GM12864 (cell line): ENCODE data around the gene BCL10.

Source experiments
- DNase-seq: peaks from one replicate; pipeline ENCODE4 v3.0.0-alpha.2; 2011; ENCODE audit warnings: low read depth
- H3K4me3 ChIP-seq: 2 replicates; pipeline ENCODE4 v1.5.1; 2011; ENCODE audit warnings: mild to moderate bottlenecking, low read depth, low read length, control low read depth
- CTCF ChIP-seq: IDR thresholded peaks from 2 replicates; pipeline ENCODE4 v1.5.1; 2011; ENCODE audit warnings: low read depth, mild to moderate bottlenecking, moderate library complexity, low read length, control low read depth, inconsistent platforms; ENCODE audit errors: missing control alignments

The BCL10 gene

GRCh38 chr1:85279458-85280080 is 3.1 kb upstream of the BCL10 start:
- no peak for TF ChIP-seq CTCF
- no peak overlapping the region for H3K4me3 ChIP-seq
- no peak for DNase-seq

- H3K4me3 ChIP-seq, result no peak overlapping the region
- DNase-seq, result peak; percentile 45
- no peak for TF ChIP-seq CTCF
Measured at GRCh38 chr1:85278853-85279314, 2.5 kb upstream of the BCL10 start.

GRCh38 chr1:85277802-85278201 is 1.4 kb upstream of the BCL10 start:
- no peak overlapping the region for H3K4me3 ChIP-seq
- no peak for TF ChIP-seq CTCF
- DNase-seq, result no peak

DNA sequence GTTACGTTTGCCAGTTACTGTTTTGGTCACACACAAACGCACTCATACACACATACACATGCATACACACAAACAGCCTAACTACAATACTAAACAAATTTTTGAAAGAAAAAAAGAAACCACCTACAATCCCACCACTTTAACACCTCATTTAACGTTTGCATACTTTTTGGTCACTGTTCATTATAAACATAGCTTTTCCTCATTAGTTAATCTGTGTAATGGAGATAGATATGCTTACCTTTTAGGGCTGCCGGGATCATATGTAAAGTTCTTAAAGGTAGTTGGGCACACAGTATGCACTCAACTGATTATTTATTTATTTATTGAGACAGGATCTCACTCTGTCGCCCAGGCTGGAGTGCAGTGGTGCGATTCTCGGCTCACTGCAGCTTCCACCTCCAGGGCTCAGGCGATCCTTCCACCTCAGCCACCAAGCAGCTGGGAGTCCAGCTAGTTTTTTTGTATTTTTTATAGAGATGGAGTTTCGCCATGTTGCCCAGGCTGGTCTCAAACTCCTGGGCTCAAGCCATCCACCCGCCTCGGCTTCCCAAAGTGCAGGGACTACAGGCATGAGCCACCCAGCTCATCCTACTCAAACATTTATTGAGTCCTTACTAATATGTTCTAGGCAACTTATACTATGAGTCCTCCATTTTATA is 677 bp upstream of the BCL10 start:
- peak overlapping the region; percentile 75 for H3K4me3 ChIP-seq
- TF ChIP-seq CTCF, result no peak
- no peak for DNase-seq

GRCh38 chr1:85275701-85276214 is 674 bp downstream of the BCL10 start:
- peak; percentile 36 for DNase-seq
- no peak for TF ChIP-seq CTCF
- H3K4me3 ChIP-seq, result peak overlapping the region; percentile 75

- no peak for DNase-seq
- TF ChIP-seq CTCF, result no peak
- H3K4me3 ChIP-seq, result peak overlapping the region; percentile 75
Measured at GRCh38 chr1:85274969-85275453, 1.4 kb downstream of the BCL10 start.
